Measurements from ENCODE around the gene PITX1. TPM values are rescaled to one million over a fixed set of nuclear protein-coding genes. Genes with fewer than 3 reads are reported as not detected.

PITX1 gene
- total RNA-seq, 2 experiments from 2014 or later = 0.25 TPM; not detected in 1

DNA sequence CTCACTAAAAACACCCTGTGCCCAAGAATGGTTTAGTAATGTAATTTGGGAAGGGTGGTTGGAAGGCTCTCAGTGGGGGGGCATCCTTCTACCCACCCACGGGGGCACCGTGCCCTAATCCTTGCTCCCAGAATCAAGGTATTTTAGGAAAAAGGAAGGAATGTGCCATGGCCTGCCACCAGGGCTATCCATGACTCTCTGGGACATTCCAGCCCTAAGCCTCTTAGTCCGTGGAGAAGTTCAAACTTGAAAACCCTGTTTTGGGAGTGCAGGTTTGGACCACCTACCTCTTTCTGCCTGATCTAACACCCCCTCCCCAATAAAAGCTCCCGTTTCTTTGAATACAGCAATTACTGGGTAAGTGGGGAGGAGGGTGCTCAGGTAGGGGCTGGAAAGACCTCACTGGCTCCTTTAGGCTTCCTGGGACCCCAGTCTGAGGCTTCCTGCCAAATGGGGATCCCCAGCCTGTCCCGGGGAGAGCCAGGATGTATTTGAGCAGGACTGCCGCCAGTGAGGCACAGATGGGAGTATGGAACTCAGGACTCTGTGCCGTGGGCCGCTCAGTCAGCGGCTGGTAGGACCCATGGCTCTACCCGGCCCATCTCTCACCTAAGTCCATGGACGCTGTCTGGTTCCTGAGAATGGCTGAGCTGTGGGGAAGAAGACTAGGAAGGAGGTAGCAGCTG is 3.6 kb upstream of the PITX1 start:
- no peak overlapping the region for H3K4me3 Mint-ChIP-seq
- DNase-seq = no peak
- H3K9me3 Mint-ChIP-seq = no peaks in the 10 kb centered on the region
- peaks cover 68% of the 10 kb centered on the region for H3K27me3 Mint-ChIP-seq (ENCODE audit: low read depth)
- CTCF ChIA-PET = no interaction called here
- H3K27ac Mint-ChIP-seq = no peak overlapping the region
- peaks cover 20% of the 10 kb centered on the region for H3K4me1 Mint-ChIP-seq (ENCODE audit: low read depth)
- intact Hi-C loops (cut with micrococcal nuclease) = loop anchor here (2.0 to 5.0 kb wide), 2 partner anchors 153 to 455 kb away; no protein-coding TSS in a partner anchor
- no peaks in the 10 kb centered on the region for H3K36me3 Mint-ChIP-seq (ENCODE audit: low read depth)

GRCh38 chr5:135036405-135036804 is 2.4 kb upstream of the PITX1 start:
- no peak for DNase-seq
- H3K27ac Mint-ChIP-seq = no peak overlapping the region
- H3K4me1 Mint-ChIP-seq (ENCODE audit: low read depth) = peaks cover 28% of the 10 kb centered on the region
- H3K9me3 Mint-ChIP-seq = no peaks in the 10 kb centered on the region
- H3K4me3 Mint-ChIP-seq = no peak overlapping the region
- peaks cover 72% of the 10 kb centered on the region for H3K27me3 Mint-ChIP-seq (ENCODE audit: low read depth)
- CTCF ChIA-PET = no interaction called here
- H3K36me3 Mint-ChIP-seq (ENCODE audit: low read depth) = no peaks in the 10 kb centered on the region
- intact Hi-C loops (cut with micrococcal nuclease) = loop anchor here (2.0 to 5.0 kb wide), 2 partner anchors 154 to 456 kb away; no protein-coding TSS in a partner anchor

DNA sequence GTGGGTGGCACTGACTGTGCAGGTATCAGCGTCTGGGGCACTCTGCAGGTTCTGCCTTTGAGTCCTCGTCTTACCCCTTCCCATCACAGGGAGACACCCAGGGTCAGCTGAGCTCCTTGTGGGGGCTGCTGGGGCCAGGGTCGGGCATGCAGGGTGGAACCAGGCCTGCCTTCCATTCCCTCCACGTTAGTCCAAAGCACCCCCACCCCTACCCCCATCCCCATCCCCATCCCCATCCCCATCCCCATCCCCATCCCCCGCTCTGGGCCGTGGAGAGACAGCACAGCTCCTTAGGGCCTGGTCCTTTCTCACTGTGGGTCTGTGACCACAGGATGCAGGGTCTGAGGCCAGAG is 1.6 kb upstream of the PITX1 start:
- intact Hi-C loops (cut with micrococcal nuclease) = loop anchor here (2.0 to 5.0 kb wide), 2 partner anchors 155 to 457 kb away; no protein-coding TSS in a partner anchor
- Mint-ChIP-seq H3K36me3 (ENCODE audit: low read depth) (no peaks in the 10 kb centered on the region), H3K27ac (no peak overlapping the region), H3K9me3 (no peaks in the 10 kb centered on the region), H3K4me3 (no peak overlapping the region), H3K4me1 (ENCODE audit: low read depth) (peaks cover 34% of the 10 kb centered on the region), H3K27me3 (ENCODE audit: low read depth) (peaks cover 71% of the 10 kb centered on the region)
- CTCF ChIA-PET = no interaction called here
- DNase-seq = no peak

DNA sequence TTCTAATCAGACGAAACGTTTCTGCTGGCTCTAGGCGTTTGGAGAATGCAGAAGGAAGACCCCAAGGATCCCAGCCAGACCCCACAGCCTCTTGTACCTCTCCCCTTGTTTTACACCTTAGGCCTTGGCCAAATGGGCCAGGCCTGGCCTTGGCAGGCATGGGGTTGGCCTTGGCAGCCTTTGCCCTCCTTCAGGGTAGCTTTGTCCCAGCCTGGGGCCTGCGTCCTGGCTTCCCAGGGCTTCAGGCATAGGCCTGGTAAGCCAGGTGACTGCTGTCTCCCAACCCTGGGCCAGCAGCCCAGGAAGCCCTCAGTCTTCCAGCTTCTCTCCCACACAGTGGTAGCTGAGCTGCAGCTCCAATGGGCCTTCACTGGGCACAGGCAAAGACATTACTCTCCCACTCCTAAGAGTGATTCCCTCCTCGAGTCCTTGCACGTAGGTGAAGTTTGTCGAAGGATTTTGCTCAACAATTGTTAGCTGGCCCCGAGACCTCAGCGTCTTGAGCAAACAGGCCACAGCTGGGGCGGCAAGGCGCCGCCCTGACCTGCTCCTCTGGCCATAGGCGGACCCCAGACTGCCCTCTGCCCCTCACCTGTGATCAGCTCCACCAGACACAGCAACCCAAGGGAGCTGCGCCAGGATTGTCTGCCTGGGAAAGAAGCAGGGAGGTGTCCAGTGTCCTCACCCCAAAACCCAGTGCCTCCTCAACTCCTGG is 1.1 kb upstream of the PITX1 start:
- Mint-ChIP-seq H3K9me3 (no peaks in the 10 kb centered on the region), H3K4me1 (ENCODE audit: low read depth) (peaks cover 33% of the 10 kb centered on the region), H3K27me3 (ENCODE audit: low read depth) (peaks cover 71% of the 10 kb centered on the region), H3K4me3 (peak overlapping the region; percentile 77), H3K36me3 (ENCODE audit: low read depth) (no peaks in the 10 kb centered on the region), H3K27ac (no peak overlapping the region)
- no peak for DNase-seq
- CTCF ChIA-PET = no interaction called here
- intact Hi-C loops (cut with micrococcal nuclease) = loop anchor here (5.0 kb wide), 3 partner anchors 73 to 457 kb away; no protein-coding TSS in a partner anchor

DNA sequence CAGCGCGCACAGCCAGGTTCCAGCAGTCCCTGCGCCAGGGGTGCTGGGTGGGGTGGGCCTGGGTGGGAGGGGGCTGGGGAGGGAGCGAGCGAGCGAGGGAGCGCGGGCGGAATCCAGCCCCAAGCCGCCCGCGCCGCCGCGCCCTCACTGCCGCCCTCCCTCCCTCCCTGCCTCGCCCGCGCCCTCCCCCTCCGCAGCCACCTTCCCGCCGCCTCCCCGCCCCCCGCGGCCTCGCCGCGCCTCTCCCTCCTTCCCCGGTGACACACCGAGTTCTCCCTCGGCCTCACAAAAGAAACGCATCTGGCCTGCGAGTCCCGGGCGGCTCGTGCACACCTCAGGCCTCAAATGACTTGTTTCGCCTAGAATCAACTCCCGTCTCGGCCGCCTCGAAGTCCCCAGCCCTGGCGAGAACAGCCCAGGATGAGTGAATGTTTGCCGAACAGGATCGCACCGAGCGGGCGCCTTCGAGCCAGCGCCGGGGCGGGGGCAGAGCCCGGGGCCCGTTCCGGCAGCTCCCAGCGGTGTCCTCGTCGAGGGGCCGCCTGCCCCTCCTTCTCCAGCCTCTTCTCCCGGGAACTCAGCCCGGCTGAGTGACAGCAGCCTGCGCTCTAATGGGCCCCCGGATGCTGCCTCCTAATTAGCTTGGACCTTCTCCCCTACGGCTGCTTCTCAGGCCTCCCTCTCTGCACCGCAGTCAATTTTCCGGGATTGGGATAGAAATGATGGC is 371 bp upstream of the PITX1 start:
- H3K36me3 Mint-ChIP-seq (ENCODE audit: low read depth) = no peaks in the 10 kb centered on the region
- CTCF ChIA-PET = no interaction called here
- peak; percentile 66 for DNase-seq
- H3K9me3 Mint-ChIP-seq = no peaks in the 10 kb centered on the region
- H3K27me3 Mint-ChIP-seq (ENCODE audit: low read depth) = peaks cover 76% of the 10 kb centered on the region
- no peak overlapping the region for H3K27ac Mint-ChIP-seq
- peaks cover 35% of the 10 kb centered on the region for H3K4me1 Mint-ChIP-seq (ENCODE audit: low read depth)
- H3K4me3 Mint-ChIP-seq = peak overlapping the region; percentile 77
- intact Hi-C loops (cut with micrococcal nuclease) = loop anchor here (5.0 kb wide), 2 partner anchors 72 to 112 kb away; no protein-coding TSS in a partner anchor

DNA sequence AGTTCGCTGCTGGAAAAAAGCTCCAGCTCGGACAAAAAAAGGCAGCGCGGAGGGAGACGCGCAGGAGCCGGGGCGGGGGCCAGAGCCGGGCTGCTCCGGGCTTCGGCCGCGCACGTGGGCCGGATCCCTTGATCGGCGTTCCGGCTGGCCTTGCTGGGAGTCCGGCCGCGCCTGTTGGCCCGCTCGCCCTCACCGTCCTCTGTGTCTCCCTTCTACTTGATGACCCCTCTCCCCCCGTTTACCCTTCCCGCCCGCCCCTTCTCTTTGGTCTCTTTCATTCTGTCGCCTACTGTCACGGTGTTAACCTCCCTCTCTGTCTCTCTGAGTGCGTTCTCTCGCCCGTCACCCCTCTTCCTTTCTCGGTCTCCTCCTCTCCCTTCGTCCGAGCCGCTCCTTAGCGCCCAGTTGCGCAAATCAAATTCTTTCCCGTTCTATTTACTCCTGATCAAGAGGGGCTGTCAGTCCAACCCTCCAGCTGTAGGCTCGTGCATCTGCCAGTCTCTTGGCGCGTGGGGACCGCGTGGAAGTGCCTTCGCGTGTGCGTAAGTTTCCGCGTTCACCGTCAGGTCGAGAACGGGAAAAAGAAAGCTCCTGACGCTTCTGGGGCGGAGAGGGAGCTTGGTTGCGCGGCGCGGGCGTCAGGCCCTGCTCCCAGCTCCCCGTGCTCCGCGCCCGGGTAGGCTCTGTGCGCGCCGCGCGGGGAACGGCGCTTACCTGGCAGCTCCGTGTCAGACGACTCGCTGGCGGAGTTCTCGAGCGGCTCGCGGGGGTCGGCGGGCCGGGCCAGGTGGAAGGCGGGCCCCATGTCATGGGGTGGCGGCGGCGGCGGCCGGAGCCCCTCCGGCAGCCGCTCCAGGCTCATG is 798 bp downstream of the PITX1 start:
- intact Hi-C loops (cut with micrococcal nuclease) = loop anchor here (5.0 kb wide), 2 partner anchors 71 to 111 kb away; no protein-coding TSS in a partner anchor
- no peaks in the 10 kb centered on the region for H3K36me3 Mint-ChIP-seq (ENCODE audit: low read depth)
- H3K9me3 Mint-ChIP-seq = no peaks in the 10 kb centered on the region
- peaks cover 77% of the 10 kb centered on the region for H3K27me3 Mint-ChIP-seq (ENCODE audit: low read depth)
- peak overlapping the region; percentile 78 for H3K4me3 Mint-ChIP-seq
- peak; percentile 33 for DNase-seq
- CTCF ChIA-PET = interaction anchor here (0.6 kb wide), 1 partner anchor 534 kb away, joined by 4 read pairs; no protein-coding TSS in a partner anchor
- no peak overlapping the region for H3K27ac Mint-ChIP-seq
- H3K4me1 Mint-ChIP-seq (ENCODE audit: low read depth) = peaks cover 36% of the 10 kb centered on the region

- intact Hi-C loops (cut with micrococcal nuclease) = loop anchor here (5.0 kb wide), 2 partner anchors 70 to 110 kb away; no protein-coding TSS in a partner anchor
- Mint-ChIP-seq H3K4me3 (peak overlapping the region; percentile 66), H3K27ac (no peak overlapping the region), H3K4me1 (ENCODE audit: low read depth) (peaks cover 36% of the 10 kb centered on the region), H3K9me3 (no peaks in the 10 kb centered on the region), H3K27me3 (ENCODE audit: low read depth) (peaks cover 71% of the 10 kb centered on the region), H3K36me3 (ENCODE audit: low read depth) (no peaks in the 10 kb centered on the region)
- CTCF ChIA-PET = interaction anchor here (0.6 to 1.2 kb wide), 2 partner anchors 152 to 535 kb away, joined by 3 to 4 read pairs; no protein-coding TSS in a partner anchor
- DNase-seq = no peak
Measured at GRCh38 chr5:135032695-135032998, 1.4 kb downstream of the PITX1 start.

DNA sequence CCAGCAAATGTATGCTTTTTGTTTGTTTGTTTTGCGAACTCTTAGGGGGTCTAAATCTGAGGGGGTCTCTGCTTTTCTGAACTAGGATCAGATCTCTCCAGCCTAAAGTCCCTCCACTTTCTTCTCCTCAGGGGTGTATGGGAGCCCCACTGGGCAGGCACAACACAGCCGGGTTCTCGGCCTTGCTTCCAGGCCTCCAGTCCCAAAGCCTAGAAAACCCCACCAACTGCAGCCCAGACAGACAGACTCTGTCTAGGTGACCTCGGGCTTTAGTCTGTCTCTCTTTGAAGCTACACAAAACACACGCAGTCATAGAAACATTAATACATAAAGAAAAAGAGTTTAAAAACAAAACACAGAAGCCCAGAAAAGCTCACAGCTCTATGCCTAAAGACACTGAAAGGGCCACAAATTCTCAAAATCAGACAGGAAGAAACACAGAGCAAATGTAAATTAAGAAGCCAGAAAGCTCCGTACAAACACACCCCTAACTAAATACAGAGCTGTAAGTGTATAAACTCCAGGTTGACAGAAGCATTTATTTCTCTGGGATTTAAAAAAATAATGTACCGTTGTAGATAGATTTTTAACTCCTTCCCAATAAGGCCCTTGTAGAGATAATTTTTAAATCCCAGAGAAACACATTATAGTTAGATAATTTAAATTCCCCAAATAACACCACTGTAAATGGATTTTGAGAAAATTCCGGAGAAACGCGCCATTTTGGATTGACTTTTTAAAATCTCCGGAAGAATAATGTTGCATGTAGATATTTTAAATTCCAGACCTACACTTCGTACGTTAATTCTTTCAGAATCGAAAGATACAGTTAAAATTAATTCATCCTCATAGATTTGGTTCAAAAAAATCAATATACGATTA is 2.0 kb downstream of the PITX1 start:
- Mint-ChIP-seq H3K27me3 (ENCODE audit: low read depth) (peaks cover 72% of the 10 kb centered on the region), H3K36me3 (ENCODE audit: low read depth) (no peaks in the 10 kb centered on the region), H3K9me3 (no peaks in the 10 kb centered on the region), H3K4me1 (ENCODE audit: low read depth) (peaks cover 36% of the 10 kb centered on the region), H3K27ac (no peak overlapping the region), H3K4me3 (peak overlapping the region; percentile 66)
- CTCF ChIA-PET = interaction anchor here (1.2 kb wide), 1 partner anchor 153 kb away, joined by 3 read pairs; no protein-coding TSS in a partner anchor
- intact Hi-C loops (cut with micrococcal nuclease) = loop anchor here (5.0 kb wide), 2 partner anchors 70 to 110 kb away; no protein-coding TSS in a partner anchor
- no peak for DNase-seq

DNA sequence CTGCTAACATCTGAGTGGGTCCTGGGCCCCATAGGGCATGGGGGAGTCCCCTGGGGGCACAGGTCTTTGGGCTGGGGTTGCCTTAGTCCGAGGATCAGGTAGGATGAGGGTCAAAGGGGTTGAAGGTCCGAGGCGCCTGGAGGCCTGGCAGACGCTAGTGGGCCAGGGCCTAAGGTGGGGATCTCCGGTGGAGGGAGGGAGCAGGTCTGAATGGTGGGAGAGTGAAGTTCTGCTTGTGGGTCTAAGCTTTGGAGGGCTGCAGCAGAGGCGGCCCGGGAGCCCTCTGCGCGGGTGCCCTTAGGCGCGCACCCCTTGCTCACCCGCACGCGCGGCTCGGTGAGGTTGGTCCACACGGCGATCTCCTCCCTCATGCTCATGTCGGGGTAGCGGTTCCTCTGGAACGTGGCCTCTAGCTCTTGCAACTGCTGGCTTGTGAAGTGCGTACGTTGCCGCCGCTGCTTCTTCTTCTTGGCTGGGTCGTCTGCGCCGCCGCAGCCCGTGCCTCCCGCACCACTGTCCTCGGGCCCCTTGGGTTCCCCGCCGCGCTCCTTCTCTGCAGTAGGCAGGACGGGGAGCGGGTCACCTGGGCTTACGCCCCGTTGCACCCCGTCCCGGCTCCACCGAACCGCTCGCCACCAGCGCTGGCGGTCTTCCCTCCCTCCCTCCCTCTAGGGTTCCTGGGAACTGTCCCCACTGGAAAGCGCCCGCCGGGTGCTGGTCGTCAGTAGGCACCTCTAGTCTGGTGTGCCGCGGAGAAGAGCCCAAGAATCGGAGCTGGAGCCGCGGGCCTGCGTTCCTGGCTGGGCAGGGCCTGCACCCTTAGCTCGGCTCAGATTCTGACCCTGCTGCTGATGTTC is 2.8 kb downstream of the PITX1 start:
- Mint-ChIP-seq H3K27me3 (ENCODE audit: low read depth) (peaks cover 70% of the 10 kb centered on the region), H3K27ac (no peak overlapping the region), H3K4me1 (ENCODE audit: low read depth) (peaks cover 36% of the 10 kb centered on the region), H3K4me3 (peak overlapping the region; percentile 51), H3K36me3 (ENCODE audit: low read depth) (no peaks in the 10 kb centered on the region), H3K9me3 (no peaks in the 10 kb centered on the region)
- CTCF ChIA-PET = interaction anchor here (0.5 to 1.2 kb wide), 2 partner anchors 154 to 302 kb away, joined by 3 to 4 read pairs; no protein-coding TSS in a partner anchor
- intact Hi-C loops (cut with micrococcal nuclease) = loop anchor here (5.0 kb wide), 2 partner anchors 69 to 109 kb away; no protein-coding TSS in a partner anchor
- peak; percentile 31 for DNase-seq

All from activated naive CD4-positive, alpha-beta T cell treated with anti-CD3 and anti-CD28 coated beads for 36 hours (primary cell).